Measurements from ENCODE around the gene MUC4.
"Not testable (repeated sequence)": the region's sequence is repeated elsewhere in the genome, so short reads cannot be mapped to it uniquely, and the experiment has no call there.

GRCh38 chr3:195711091-195711812 is 100.5 kb downstream of the MUC4 start:
- not testable (repeated sequence) for TF ChIP-seq POLR2A, CTCF, POLR2AphosphoS5 (IDR thresholded peaks at IDR 0.05)

All from gastroesophageal sphincter (tissue), 3 donors.